RKO (cell line): ENCODE results near the gene MTHFR.

Experiments used
- DNase-seq: peaks from one replicate; pipeline ENCODE4 v3.0.0-alpha.2; 2016; ENCODE audit warnings: low spot score

Gene MTHFR

GRCh38 chr1:11780380-11781147, 25.2 kb downstream of the MTHFR start:
- no peak for DNase-seq

GRCh38 chr1:11779715-11780379, 25.9 kb downstream of the MTHFR start:
- DNase-seq = no peak

- no peak for DNase-seq
Observed at GRCh38 chr1:11778844-11779623, 26.7 kb downstream of the MTHFR start.

GRCh38 chr1:11778336-11778735, 27.4 kb downstream of the MTHFR start:
- DNase-seq = no peak

- DNase-seq = no peak
Observed at GRCh38 chr1:11777658-11778322, 28.0 kb downstream of the MTHFR start.

- no peak for DNase-seq
Observed at GRCh38 chr1:11774753-11775152, 31.0 kb downstream of the MTHFR start.

GRCh38 chr1:11772458-11772857, 33.3 kb downstream of the MTHFR start:
- DNase-seq = no peak

- DNase-seq = no peak
Observed at GRCh38 chr1:11771481-11772043, 34.2 kb downstream of the MTHFR start.

GRCh38 chr1:11770011-11770410, 35.8 kb downstream of the MTHFR start:
- no peak for DNase-seq

- no peak for DNase-seq
Observed at GRCh38 chr1:11769274-11769673, 36.5 kb downstream of the MTHFR start.

GRCh38 chr1:11768821-11769220, 36.9 kb downstream of the MTHFR start:
- DNase-seq = no peak

GRCh38 chr1:11767922-11768704, 37.7 kb downstream of the MTHFR start:
- no peak for DNase-seq

GRCh38 chr1:11766429-11766776, 39.4 kb downstream of the MTHFR start:
- no peak for DNase-seq

- DNase-seq = no peak
Observed at GRCh38 chr1:11765661-11766428, 39.9 kb downstream of the MTHFR start.

- no peak for DNase-seq
Observed at GRCh38 chr1:11764519-11764918, 41.2 kb downstream of the MTHFR start.

- DNase-seq = no peak
Observed at GRCh38 chr1:11764115-11764514, 41.6 kb downstream of the MTHFR start.

- DNase-seq = no peak
Observed at GRCh38 chr1:11761988-11762406, 43.8 kb downstream of the MTHFR start, which contains the start of gene C1orf167. C1orf167 (plus strand) TSS chr1:11762193; CDS start chr1:11764401, 2,208 bp downstream.

GRCh38 chr1:11761285-11761684, 44.5 kb downstream of the MTHFR start:
- no peak for DNase-seq

GRCh38 chr1:11759791-11760190, 46.0 kb downstream of the MTHFR start:
- no peak for DNase-seq

GRCh38 chr1:11757047-11757446, 48.7 kb downstream of the MTHFR start:
- no peak for DNase-seq
